Neural cell (in vitro differentiated cells): ENCODE data around the gene DHFR. TPM values are rescaled to one million over a fixed set of nuclear protein-coding genes. Genes with fewer than 3 reads are reported as not detected.

Source experiments
- H2AFZ ChIP-seq: fragments of 200-600, 300-800 bp; sonication (generic), shearing (Covaris generic); 2 replicates; pipeline ENCODE4 v1.6.0; 2014; ENCODE audit warnings: low read depth, mild to moderate bottlenecking, antibody characterized with exemption, low read length, moderate library complexity
- H3F3A ChIP-seq: fragments of 200-600 bp; shearing (Covaris generic); 2 replicates; pipeline ENCODE4 v1.6.1; 2016; ENCODE audit warnings: mild to moderate bottlenecking, moderate library complexity, mixed read lengths, antibody characterized with exemption, low read length; ENCODE audit not compliant: insufficient read depth, poor library complexity, severe bottlenecking
- H3K27ac ChIP-seq: fragments of 200-600, 300-800 bp; sonication (generic), shearing (Covaris generic); 2 replicates; pipeline ENCODE4 v1.5.1; 2014; ENCODE audit warnings: mild to moderate bottlenecking, low read length, moderate library complexity
- H3K27me3 ChIP-seq: fragments of 300-800, 200-600 bp; sonication (generic), shearing (Covaris generic); 2 replicates; pipeline ENCODE4 v1.6.0; 2014; ENCODE audit warnings: mild to moderate bottlenecking, low read depth, low read length, moderate library complexity; ENCODE audit not compliant: insufficient read depth
- H3K36me3 ChIP-seq: fragments of 300-800, 200-600 bp; sonication (generic), shearing (Covaris generic); 2 replicates; pipeline ENCODE4 v1.5.1; 2014; ENCODE audit warnings: mild to moderate bottlenecking, antibody characterized with exemption, low read length, moderate library complexity; ENCODE audit not compliant: insufficient read depth
- H3K4me2 ChIP-seq: fragments of 300-800, 200-600 bp; sonication (generic), shearing (Covaris generic); 2 replicates; pipeline ENCODE4 v1.6.0; 2014; ENCODE audit warnings: mild to moderate bottlenecking, low read length
- H3K4me3 ChIP-seq: fragments of 300-800, 200-600 bp; sonication (generic), shearing (Covaris generic); 2 replicates; pipeline ENCODE4 v1.5.1; 2014; ENCODE audit warnings: mild to moderate bottlenecking, low read length, moderate library complexity
- H3K79me2 ChIP-seq: fragments of 200-600 bp; shearing (Covaris generic); replicated peaks from 2 replicates; pipeline ENCODE4 v1.6.0; 2014; ENCODE audit warnings: mild to moderate bottlenecking, low read length, moderate library complexity; ENCODE audit not compliant: insufficient read depth
- H3K9ac ChIP-seq: fragments of 300-800, 200-600 bp; sonication (generic), shearing (Covaris generic); 2 replicates; pipeline ENCODE4 v1.6.1; 2016; ENCODE audit warnings: mild to moderate bottlenecking, low read length, mixed read lengths
- H3K9me2 ChIP-seq: fragments of 200-600 bp; shearing (Covaris generic); 2 replicates; pipeline ENCODE4 v1.6.1; 2016; ENCODE audit warnings: mild to moderate bottlenecking, low read length, mixed read lengths; ENCODE audit not compliant: insufficient read depth
- H3K9me3 ChIP-seq: fragments of 200-600, 300-800 bp; sonication (generic), shearing (Covaris generic); 2 replicates; pipeline ENCODE4 v1.6.1; 2016; ENCODE audit warnings: mild to moderate bottlenecking, mixed run types, low read length, moderate library complexity, mixed read lengths
- H4K20me1 ChIP-seq: fragments of 200-600 bp; shearing (Covaris generic); 2 replicates; pipeline ENCODE4 v1.6.1; 2016; ENCODE audit warnings: mild to moderate bottlenecking, mixed run types; ENCODE audit not compliant: insufficient read depth
- EP300 ChIP-seq: fragments of 450-650 bp; conservative IDR thresholded peaks from 2 replicates; pipeline ENCODE4 v1.6.1; 2014; ENCODE audit warnings: antibody characterized with exemption, mild to moderate bottlenecking, moderate library complexity; ENCODE audit not compliant: poor library complexity, severe bottlenecking
- EZH2 ChIP-seq: fragments of 200-600, 300-800 bp; shearing (Covaris generic), sonication (generic); IDR thresholded peaks from 2 replicates; pipeline ENCODE4 v1.6.1; 2014; ENCODE audit warnings: antibody characterized with exemption, low read length, borderline replicate concordance, mild to moderate bottlenecking; ENCODE audit not compliant: insufficient read depth, poor library complexity, severe bottlenecking
- MXI1 ChIP-seq: fragments of 450-650 bp; conservative IDR thresholded peaks from 2 replicates; pipeline ENCODE4 v1.6.1; 2014; ENCODE audit warnings: antibody characterized with exemption, mild to moderate bottlenecking; ENCODE audit not compliant: poor library complexity, severe bottlenecking
- POLR2AphosphoS5 ChIP-seq: IDR thresholded peaks from 2 replicates; pipeline ENCODE4 v1.6.1; 2012
- RAD21 ChIP-seq: fragments of 450-650 bp; conservative IDR thresholded peaks from 2 replicates; pipeline ENCODE4 v1.6.1; 2014; ENCODE audit warnings: antibody characterized with exemption, mild to moderate bottlenecking, moderate library complexity
- SMC3 ChIP-seq: fragments of 450-650 bp; conservative IDR thresholded peaks from 2 replicates; pipeline ENCODE4 v1.6.1; 2014; ENCODE audit warnings: antibody characterized with exemption, mild to moderate bottlenecking, moderate library complexity; ENCODE audit not compliant: poor library complexity
- TAF1 ChIP-seq: IDR thresholded peaks from 2 replicates; pipeline ENCODE4 v1.6.1; 2012; ENCODE audit warnings: low read depth
- polyA plus RNA-seq: library from polyadenylated mRNA; depleted of rRNA; stranded (reverse); fragments of >200 nt; gene quantifications from 2 replicates; pipeline ENCODE4 v1.2.3, GENCODE V29; 2014
- TF ChIP-seq, protein P1 (sequence below): IDR thresholded peaks from 2 replicates; pipeline ENCODE4 v1.6.1; 2012; ENCODE audit warnings: borderline replicate concordance
- TF ChIP-seq, protein P2 (sequence below): fragments of 450-650 bp; IDR thresholded peaks from 2 replicates; pipeline ENCODE4 v1.5.1; 2014; ENCODE audit warnings: antibody characterized with exemption, mild to moderate bottlenecking, moderate library complexity; ENCODE audit not compliant: poor library complexity, severe bottlenecking

DHFR gene
- polyA plus RNA-seq, 1 donor from 2014 or later = 21.2 TPM

- Histone ChIP-seq H3K9me2 (no peaks in the 10 kb centered on the region), H3K9ac (no peak overlapping the region), H3K27me3 (no peaks in the 10 kb centered on the region), H3K27ac (no peak overlapping the region), H3K4me2 (no peak overlapping the region), H3F3A (no peaks in the 10 kb centered on the region), H3K79me2 (no peaks in the 10 kb centered on the region), H3K36me3 (no peaks in the 10 kb centered on the region), H4K20me1 (no peaks in the 10 kb centered on the region), H3K4me3 (no peak overlapping the region), H2AFZ (no peak overlapping the region), H3K9me3 (no peaks in the 10 kb centered on the region)
- TF ChIP-seq MXI1 (no peak), POLR2AphosphoS5 (no peak), EZH2 (no peak), RAD21 (no peak), EP300 (no peak), SMC3 (no peak), TAF1 (no peak)
- TF ChIP-seq, protein P1, sequence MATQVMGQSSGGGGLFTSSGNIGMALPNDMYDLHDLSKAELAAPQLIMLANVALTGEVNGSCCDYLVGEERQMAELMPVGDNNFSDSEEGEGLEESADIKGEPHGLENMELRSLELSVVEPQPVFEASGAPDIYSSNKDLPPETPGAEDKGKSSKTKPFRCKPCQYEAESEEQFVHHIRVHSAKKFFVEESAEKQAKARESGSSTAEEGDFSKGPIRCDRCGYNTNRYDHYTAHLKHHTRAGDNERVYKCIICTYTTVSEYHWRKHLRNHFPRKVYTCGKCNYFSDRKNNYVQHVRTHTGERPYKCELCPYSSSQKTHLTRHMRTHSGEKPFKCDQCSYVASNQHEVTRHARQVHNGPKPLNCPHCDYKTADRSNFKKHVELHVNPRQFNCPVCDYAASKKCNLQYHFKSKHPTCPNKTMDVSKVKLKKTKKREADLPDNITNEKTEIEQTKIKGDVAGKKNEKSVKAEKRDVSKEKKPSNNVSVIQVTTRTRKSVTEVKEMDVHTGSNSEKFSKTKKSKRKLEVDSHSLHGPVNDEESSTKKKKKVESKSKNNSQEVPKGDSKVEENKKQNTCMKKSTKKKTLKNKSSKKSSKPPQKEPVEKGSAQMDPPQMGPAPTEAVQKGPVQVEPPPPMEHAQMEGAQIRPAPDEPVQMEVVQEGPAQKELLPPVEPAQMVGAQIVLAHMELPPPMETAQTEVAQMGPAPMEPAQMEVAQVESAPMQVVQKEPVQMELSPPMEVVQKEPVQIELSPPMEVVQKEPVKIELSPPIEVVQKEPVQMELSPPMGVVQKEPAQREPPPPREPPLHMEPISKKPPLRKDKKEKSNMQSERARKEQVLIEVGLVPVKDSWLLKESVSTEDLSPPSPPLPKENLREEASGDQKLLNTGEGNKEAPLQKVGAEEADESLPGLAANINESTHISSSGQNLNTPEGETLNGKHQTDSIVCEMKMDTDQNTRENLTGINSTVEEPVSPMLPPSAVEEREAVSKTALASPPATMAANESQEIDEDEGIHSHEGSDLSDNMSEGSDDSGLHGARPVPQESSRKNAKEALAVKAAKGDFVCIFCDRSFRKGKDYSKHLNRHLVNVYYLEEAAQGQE = no peak
- TF ChIP-seq, protein P2, sequence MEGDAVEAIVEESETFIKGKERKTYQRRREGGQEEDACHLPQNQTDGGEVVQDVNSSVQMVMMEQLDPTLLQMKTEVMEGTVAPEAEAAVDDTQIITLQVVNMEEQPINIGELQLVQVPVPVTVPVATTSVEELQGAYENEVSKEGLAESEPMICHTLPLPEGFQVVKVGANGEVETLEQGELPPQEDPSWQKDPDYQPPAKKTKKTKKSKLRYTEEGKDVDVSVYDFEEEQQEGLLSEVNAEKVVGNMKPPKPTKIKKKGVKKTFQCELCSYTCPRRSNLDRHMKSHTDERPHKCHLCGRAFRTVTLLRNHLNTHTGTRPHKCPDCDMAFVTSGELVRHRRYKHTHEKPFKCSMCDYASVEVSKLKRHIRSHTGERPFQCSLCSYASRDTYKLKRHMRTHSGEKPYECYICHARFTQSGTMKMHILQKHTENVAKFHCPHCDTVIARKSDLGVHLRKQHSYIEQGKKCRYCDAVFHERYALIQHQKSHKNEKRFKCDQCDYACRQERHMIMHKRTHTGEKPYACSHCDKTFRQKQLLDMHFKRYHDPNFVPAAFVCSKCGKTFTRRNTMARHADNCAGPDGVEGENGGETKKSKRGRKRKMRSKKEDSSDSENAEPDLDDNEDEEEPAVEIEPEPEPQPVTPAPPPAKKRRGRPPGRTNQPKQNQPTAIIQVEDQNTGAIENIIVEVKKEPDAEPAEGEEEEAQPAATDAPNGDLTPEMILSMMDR = no peak
These were observed 7.9 kb downstream of the DHFR start for GRCh38 chr5:80646926-80647325.

GRCh38 chr5:80644900-80645299 is 9.9 kb downstream of the DHFR start:
- H3K79me2 ChIP-seq = no peaks in the 10 kb centered on the region
- H3F3A ChIP-seq = no peaks in the 10 kb centered on the region
- H3K27me3 ChIP-seq = no peaks in the 10 kb centered on the region
- no peak for TF ChIP-seq TAF1
- TF ChIP-seq, protein P2 = no peak
- no peak for TF ChIP-seq POLR2AphosphoS5
- TF ChIP-seq MXI1 = no peak
- TF ChIP-seq RAD21 = no peak
- no peak for TF ChIP-seq EP300
- TF ChIP-seq SMC3 = no peak
- TF ChIP-seq, protein P1 = no peak
- no peak for TF ChIP-seq EZH2
- no peaks in the 10 kb centered on the region for H3K9me2 ChIP-seq
- H2AFZ ChIP-seq = no peak overlapping the region
- H3K9me3 ChIP-seq = no peaks in the 10 kb centered on the region
- H3K4me3 ChIP-seq = no peak overlapping the region
- H3K27ac ChIP-seq = no peak overlapping the region
- no peak overlapping the region for H3K4me2 ChIP-seq
- H4K20me1 ChIP-seq = no peaks in the 10 kb centered on the region
- no peak overlapping the region for H3K9ac ChIP-seq
- no peaks in the 10 kb centered on the region for H3K36me3 ChIP-seq
